HTR-8/SVneo (cell line): ENCODE results near the gene PON1.

ENCODE experiments used
- DNase-seq: peaks from one replicate; pipeline ENCODE4 v3.0.0; 2011; ENCODE audit warnings: low spot score, mixed read lengths; ENCODE audit not compliant: insufficient read length
- FAIRE-seq: peaks from 2 replicates; lab custom pipeline; 2011; peaks lifted over from hg19 to GRCh38; lab: Jason Lieb, UNC

Gene PON1

DNA sequence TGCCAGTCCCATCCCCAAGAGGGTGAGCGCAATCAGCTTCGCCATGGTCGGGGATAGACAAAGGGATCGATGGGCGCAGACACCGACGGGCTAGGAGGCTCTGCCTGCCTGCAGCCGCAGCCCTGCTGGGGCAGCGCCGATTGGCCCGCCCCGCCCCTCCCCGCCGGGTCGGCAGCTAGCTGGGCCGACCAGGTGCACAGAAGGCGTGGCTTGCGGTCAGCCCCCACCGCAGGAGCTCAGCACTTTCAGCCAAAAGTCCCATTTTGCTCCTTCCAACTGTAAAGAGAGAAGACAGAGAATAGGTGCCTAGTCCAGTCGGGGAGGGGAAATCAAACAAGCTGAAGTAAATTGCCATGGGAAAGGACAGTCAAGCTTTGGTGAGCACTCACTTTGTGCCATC lies at the start of gene PON1:
PON1 (minus strand) TSS at position 102 of the 400 bp plus-strand sequence; CDS start at position 45, 57 bp downstream.
- FAIRE-seq = no peak
- no peak for DNase-seq

DNA sequence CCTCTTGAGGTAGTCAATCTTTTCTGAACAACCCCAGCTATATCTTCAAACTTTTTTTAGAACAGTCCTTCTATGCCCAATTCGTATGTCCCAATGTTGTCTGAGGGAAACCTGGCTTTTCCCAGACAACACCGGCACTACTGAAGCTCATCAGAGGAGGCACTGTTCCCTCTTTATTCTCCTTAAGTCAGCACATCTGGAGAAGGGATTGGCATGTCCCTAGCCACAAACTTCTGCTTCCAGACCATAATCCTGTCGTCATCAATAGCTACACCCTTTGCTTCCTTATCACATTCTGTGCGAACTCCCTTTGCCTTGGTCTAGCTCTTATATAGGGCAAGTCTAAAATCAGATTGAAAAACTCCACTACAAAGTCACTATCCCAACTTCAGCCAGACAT lies 49.0 kb upstream of the PON1 start:
- DNase-seq = no peak
- no peak for FAIRE-seq

DNA sequence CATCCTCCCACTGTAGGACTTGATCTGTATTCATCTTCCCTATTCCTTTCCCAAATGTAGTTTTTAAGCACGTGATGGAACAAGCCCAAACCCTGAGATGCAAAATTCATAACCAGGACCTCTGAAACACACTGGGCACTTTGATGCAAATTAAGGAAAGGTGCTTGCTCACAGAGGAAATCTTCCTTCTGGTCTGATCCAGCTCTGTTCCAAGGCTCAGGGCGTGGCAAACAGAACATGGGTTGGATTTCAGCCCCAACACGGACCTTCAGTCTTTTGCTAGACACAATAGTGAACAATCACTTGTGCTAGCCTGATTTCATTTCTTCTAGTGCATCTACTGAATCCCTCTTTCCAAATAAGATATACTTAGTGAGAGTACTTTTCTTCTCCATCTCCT lies 43.9 kb upstream of the PON1 start:
- DNase-seq = no peak
- FAIRE-seq = no peak

DNA sequence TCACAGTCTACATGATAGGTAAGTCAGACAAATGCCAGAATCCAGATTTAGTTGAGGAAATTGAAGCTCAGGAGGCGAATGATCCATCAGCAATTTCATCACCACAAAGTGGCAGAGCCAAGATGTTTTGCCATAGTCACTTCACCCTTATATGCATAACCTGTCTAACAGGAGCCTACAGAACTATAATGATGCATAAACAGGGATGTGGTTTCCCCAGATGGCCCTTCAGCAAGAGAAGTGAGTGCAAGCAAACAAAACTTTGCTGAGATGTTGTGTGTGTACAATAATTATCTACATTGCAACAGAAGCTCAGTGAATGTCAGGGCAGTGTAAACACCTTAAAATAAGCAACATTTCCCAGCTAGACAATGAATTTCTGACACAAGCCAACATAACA lies 43.3 kb upstream of the PON1 start:
- DNase-seq = no peak
- FAIRE-seq = no peak

DNA sequence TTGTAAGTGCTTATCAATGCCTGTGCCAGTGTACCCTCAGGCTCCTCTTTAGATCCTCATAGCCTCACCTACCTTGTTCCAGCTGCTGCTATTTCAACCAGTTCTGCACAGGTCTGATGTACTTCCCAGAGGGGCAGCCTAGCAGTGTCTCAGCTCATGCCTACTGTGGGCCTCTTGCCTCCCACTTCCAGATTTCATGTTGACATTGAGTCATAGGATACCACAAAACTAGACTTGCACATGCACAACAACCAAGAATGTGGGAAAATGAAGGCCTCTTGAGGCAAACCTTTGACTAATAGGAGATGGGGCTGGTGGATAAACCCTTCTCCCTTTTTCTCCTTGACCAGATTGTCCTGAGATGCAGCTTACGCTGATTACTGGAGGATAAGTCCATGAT lies 40.8 kb upstream of the PON1 start:
- DNase-seq = no peak
- FAIRE-seq = no peak

DNA sequence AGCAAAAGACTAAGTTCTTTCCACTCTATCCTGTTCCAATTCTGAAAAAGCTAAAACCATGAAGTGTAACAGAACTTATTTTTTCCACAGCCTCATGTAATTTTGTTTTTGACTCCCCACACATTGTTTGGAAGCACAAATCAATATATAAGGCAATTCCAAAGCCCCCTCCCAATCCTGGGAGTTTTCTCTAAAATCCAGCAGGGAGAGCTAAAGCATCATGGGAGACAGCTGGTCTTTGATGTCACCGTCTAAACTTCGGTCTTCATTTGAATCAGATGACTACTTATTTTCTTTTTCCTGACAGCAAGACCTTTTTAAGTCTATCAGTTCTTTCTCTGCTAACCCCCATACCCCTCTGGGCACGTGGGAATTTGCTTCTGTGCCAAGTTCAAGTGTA lies 33.3 kb upstream of the PON1 start:
- FAIRE-seq (no peak), DNase-seq (no peak)

DNA sequence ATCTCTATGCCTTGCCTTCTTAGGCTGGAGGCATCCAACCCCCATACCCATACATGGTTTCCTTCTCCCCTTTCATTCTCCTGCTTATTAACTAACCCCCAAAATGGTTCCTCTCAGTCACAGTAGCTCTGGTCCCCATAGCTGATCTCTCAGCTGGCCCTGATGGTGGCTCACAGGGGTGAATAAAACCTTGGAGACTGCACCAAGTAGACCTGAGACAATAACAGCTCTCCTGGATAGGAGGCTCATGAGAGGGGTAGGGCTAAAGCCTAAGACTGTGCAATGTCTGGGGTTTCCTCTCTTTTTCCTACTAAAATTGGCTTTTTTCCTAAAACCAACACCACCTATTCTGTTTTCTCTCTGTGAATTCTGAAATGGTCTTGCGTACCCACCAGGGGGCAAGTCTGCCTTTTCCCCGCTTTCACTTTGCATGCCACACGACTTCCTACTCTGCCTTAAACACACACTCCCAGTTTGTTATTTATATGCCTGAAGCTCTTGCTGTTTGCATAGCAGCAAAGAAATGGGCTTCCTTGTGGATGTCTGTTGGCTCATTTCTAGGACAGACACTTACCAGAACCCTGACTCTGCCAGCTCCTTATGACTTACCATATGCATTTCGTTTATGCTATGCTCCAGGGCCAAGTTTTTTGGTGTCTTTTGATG lies 18.4 kb upstream of the PON1 start:
- FAIRE-seq (no peak), DNase-seq (no peak)

- no peak for DNase-seq
- no peak for FAIRE-seq
Observed at GRCh38 chr7:95342029-95342428, 17.7 kb upstream of the PON1 start.

- DNase-seq (no peak), FAIRE-seq (no peak)
Observed at GRCh38 chr7:95340491-95340890, 16.2 kb upstream of the PON1 start.

- no peak for FAIRE-seq
- DNase-seq = no peak
Observed at GRCh38 chr7:95338832-95339231, 14.5 kb upstream of the PON1 start.

DNA sequence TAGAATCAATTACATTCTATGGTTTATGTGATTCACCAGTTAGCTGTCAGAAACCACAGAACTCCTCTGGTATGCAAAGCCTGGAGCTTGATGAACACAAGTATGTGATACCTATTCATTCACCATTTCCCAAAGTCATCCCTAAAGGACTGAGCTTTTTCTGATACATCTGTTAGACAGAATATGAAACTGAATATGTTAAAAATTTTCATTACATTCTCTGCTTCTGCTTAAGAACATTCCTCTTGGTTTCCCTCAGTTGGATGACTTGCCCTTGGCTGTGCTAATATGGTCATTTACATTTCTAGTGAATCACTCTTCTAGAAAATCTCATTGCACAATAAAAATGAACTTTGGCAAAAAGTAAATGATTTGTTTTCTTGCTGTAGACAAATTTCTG lies 10.8 kb upstream of the PON1 start:
- no peak for FAIRE-seq

DNA sequence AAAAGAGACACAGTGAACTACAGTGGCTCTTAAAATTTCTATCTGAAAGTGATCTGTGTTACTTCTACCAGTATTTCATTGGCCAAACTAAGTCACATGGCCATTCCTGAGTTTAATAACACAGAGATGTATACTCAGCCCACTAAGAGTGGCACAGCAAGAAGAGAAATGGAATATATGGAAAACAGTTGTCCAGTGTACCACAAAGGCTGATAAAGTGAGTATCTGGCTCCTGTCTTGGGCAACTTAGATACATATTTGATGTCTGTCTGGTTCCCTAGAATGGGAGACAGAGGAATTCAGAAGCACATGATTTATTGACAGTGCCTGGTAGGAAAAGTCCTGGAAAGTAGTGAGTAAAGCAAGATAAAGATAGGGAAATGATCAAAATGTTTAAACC lies 10.1 kb upstream of the PON1 start:
- no peak for FAIRE-seq
- DNase-seq = no peak

More for the DNA sequence above, 10.8 kb upstream of the PON1 start:
- DNase-seq = peak; percentile 3

DNA sequence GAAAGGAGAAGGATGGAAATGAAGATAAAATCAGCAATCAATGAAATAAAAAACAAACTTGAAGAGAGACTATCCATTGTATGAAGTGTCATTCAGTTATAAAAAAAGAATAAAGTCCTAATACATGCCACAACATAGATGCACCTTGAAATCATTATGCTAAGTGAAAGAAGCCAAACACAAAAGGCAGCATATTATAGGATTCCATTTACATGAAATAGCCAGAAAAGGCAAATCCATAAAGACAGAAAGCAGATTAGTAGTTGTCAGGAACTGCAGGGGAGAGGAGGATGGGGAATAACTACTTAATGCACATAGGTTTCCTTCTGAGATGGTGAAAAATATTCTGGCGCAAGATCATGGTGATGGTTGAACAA lies 6.6 kb upstream of the PON1 start:
- FAIRE-seq = no peak
- no peak for DNase-seq

GRCh38 chr7:95330204-95330960 lies 6.0 kb upstream of the PON1 start:
- DNase-seq (no peak), FAIRE-seq (no peak)

GRCh38 chr7:95327356-95327755 lies 3.0 kb upstream of the PON1 start:
- DNase-seq (no peak), FAIRE-seq (no peak)

DNA sequence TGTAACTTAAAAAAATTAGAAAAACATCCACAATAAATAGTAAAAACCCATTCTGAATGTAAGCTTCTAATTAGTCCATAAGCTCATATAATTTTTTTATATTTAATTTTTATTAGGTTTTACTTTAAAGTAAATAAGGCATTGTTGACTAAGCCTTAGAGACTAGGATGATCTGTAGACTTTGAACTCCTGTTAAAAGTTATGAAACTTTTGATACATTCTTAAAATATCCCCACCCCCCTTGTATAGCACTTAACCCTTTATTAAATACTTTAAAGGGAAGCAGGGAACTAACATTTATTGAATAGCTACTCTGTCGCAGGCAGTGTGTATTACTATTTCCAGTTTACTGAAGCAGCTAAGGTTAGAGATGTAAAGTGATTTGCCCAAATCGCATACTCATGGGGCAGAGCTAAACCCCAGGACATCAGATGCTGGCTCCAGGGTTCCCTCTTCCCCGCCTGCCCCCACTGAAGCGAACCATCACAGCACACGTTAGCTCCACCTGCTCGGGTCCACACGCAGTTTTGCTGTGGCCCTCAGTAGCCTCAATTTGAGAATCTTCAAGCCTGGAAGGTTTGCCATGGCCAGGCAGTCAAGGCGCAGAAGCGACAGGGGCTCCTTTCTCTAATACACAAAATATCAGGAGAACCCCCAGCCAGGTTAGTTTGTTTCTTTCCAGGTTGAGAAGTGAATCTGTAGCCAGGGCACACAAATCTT lies 762 bp downstream of the PON1 start:
- DNase-seq = no peak

GRCh38 chr7:95322854-95323253 lies 1.5 kb downstream of the PON1 start:
- no peak for DNase-seq
- no peak for FAIRE-seq

More for the DNA sequence above, 762 bp downstream of the PON1 start:
- no peak for FAIRE-seq

GRCh38 chr7:95322396-95322795 lies 1.9 kb downstream of the PON1 start:
- FAIRE-seq (no peak), DNase-seq (no peak)

- DNase-seq = no peak
Observed at GRCh38 chr7:95321720-95322119, 2.6 kb downstream of the PON1 start.

DNA sequence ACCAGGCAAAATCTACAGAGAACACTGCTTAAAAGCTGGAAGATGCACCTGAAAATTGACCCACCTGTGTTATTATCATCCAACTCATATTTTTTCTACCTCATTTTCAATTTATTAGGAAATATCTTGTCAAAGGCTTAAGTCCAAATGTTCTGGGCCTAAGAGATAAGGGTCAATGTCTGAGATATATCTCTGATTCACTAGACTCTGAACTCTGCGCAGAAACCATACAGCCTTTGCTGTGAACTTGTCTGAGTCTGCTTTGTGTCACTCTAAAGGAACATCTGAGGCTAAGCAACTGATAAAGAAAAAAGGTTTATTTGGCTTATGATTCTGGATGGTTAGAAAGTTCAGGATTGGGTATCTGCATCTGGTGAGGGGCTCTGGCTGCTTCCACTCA lies 3.7 kb downstream of the PON1 start:
- FAIRE-seq (no peak), DNase-seq (no peak)

More at GRCh38 chr7:95321720-95322119, 2.6 kb downstream of the PON1 start:
- no peak for FAIRE-seq

- FAIRE-seq = no peak
Observed at GRCh38 chr7:95319570-95319969, 4.8 kb downstream of the PON1 start.

More at GRCh38 chr7:95319570-95319969, 4.8 kb downstream of the PON1 start:
- no peak for DNase-seq
